GM12875 (cell line): ENCODE measurements around the gene CRYBB1.

Source experiments
- H3K4me3 ChIP-seq: one replicate; pipeline ENCODE4 v1.5.1; 2011; ENCODE audit warnings: low read depth, low read length, control low read depth
- CTCF ChIP-seq: IDR thresholded peaks from 2 replicates; pipeline ENCODE4 v1.5.1; 2011; ENCODE audit warnings: low read depth, mild to moderate bottlenecking, control low read depth, inconsistent platforms, low read length, moderate library complexity, borderline replicate concordance; ENCODE audit not compliant: insufficient read depth

CRYBB1 gene

GRCh38 chr22:26658671-26659478 is 41.0 kb upstream of the CRYBB1 start:
- no peak for TF ChIP-seq CTCF
- H3K4me3 ChIP-seq = peak overlapping the region; percentile 47

- H3K4me3 ChIP-seq = peak overlapping the region; percentile 47
- TF ChIP-seq CTCF = no peak
These were observed 40.3 kb upstream of the CRYBB1 start for GRCh38 chr22:26658161-26658560.

GRCh38 chr22:26656891-26657851 is 39.3 kb upstream of the CRYBB1 start, which contains the start of gene MIAT:
Gene MIAT, plus strand, starts transcription at chr22:26657588.
- peak within 1 kb of the TSS; percentile 47 for H3K4me3 ChIP-seq
- no peak for TF ChIP-seq CTCF

- no peak for TF ChIP-seq CTCF
- no peak overlapping the region for H3K4me3 ChIP-seq
These were observed 34.0 kb upstream of the CRYBB1 start for GRCh38 chr22:26651815-26652214.

- H3K4me3 ChIP-seq = no peak overlapping the region
- no peak for TF ChIP-seq CTCF
These were observed 33.0 kb upstream of the CRYBB1 start for GRCh38 chr22:26650722-26651421.

GRCh38 chr22:26648528-26649388 is 30.9 kb upstream of the CRYBB1 start:
- H3K4me3 ChIP-seq = no peak overlapping the region
- no peak for TF ChIP-seq CTCF
